ENCODE results near the gene IL36G.

- TF ChIP-seq RFX5 (IDR thresholded peaks at IDR 0.05) (no peak), POLR2A (IDR thresholded peaks at IDR 0.05; ENCODE audit: low read length) (no peak), KDM1A (IDR thresholded peaks at IDR 0.05; ENCODE audit: low read depth) (no peak), HOXB5 (CRISPR knock-in tag; IDR thresholded peaks at IDR 0.05) (no peak), EHMT2 (IDR thresholded peaks at IDR 0.05; ENCODE audit: low read depth) (no peak), CTCF (IDR thresholded peaks at IDR 0.05) (no peak), JUN (IDR thresholded peaks at IDR 0.05) (no peak), JUNB (IDR thresholded peaks at IDR 0.05) (no peak), SMC3 (IDR thresholded peaks at IDR 0.05) (no peak), KDM5A (IDR thresholded peaks at IDR 0.05) (no peak)
- TF ChIP-seq, protein P1, sequence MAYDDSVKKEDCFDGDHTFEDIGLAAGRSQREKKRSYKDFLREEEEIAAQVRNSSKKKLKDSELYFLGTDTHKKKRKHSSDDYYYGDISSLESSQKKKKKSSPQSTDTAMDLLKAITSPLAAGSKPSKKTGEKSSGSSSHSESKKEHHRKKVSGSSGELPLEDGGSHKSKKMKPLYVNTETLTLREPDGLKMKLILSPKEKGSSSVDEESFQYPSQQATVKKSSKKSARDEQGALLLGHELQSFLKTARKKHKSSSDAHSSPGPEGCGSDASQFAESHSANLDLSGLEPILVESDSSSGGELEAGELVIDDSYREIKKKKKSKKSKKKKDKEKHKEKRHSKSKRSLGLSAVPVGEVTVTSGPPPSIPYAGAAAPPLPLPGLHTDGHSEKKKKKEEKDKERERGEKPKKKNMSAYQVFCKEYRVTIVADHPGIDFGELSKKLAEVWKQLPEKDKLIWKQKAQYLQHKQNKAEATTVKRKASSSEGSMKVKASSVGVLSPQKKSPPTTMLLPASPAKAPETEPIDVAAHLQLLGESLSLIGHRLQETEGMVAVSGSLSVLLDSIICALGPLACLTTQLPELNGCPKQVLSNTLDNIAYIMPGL (CRISPR knock-in tag; IDR thresholded peaks at IDR 0.05; ENCODE audit: borderline replicate concordance): no peak
- TF ChIP-seq, protein P2, sequence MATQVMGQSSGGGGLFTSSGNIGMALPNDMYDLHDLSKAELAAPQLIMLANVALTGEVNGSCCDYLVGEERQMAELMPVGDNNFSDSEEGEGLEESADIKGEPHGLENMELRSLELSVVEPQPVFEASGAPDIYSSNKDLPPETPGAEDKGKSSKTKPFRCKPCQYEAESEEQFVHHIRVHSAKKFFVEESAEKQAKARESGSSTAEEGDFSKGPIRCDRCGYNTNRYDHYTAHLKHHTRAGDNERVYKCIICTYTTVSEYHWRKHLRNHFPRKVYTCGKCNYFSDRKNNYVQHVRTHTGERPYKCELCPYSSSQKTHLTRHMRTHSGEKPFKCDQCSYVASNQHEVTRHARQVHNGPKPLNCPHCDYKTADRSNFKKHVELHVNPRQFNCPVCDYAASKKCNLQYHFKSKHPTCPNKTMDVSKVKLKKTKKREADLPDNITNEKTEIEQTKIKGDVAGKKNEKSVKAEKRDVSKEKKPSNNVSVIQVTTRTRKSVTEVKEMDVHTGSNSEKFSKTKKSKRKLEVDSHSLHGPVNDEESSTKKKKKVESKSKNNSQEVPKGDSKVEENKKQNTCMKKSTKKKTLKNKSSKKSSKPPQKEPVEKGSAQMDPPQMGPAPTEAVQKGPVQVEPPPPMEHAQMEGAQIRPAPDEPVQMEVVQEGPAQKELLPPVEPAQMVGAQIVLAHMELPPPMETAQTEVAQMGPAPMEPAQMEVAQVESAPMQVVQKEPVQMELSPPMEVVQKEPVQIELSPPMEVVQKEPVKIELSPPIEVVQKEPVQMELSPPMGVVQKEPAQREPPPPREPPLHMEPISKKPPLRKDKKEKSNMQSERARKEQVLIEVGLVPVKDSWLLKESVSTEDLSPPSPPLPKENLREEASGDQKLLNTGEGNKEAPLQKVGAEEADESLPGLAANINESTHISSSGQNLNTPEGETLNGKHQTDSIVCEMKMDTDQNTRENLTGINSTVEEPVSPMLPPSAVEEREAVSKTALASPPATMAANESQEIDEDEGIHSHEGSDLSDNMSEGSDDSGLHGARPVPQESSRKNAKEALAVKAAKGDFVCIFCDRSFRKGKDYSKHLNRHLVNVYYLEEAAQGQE (IDR thresholded peaks at IDR 0.05): no peak
- TF ChIP-seq, protein P3, sequence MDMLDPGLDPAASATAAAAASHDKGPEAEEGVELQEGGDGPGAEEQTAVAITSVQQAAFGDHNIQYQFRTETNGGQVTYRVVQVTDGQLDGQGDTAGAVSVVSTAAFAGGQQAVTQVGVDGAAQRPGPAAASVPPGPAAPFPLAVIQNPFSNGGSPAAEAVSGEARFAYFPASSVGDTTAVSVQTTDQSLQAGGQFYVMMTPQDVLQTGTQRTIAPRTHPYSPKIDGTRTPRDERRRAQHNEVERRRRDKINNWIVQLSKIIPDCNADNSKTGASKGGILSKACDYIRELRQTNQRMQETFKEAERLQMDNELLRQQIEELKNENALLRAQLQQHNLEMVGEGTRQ (IDR thresholded peaks at IDR 0.05): no peak
Observed at GRCh38 chr2:113018509-113018908, 40.7 kb downstream of the IL36G start.
